K562 (cell line): ENCODE measurements around the gene KCNAB1. TPM values are rescaled to one million over a fixed set of nuclear protein-coding genes. Genes with fewer than 3 reads are reported as not detected.

Experiments
- CBFA2T2 ChIP-seq: fragments of 450-650 bp; conservative IDR thresholded peaks from 2 replicates; pipeline ENCODE4 v1.6.1; 2017; ENCODE audit warnings: mild to moderate bottlenecking
- CREB3L1 ChIP-seq: fragments of 450-650 bp; IDR thresholded peaks from 2 replicates; pipeline ENCODE4 v1.6.1; 2014; ENCODE audit warnings: low read depth, mild to moderate bottlenecking, moderate library complexity, borderline replicate concordance
- CUX1 ChIP-seq: fragments of 200-800 bp; sonication (Bioruptor generic); IDR thresholded peaks from 2 replicates; pipeline ENCODE4 v1.6.1; 2016; ENCODE audit warnings: missing genetic modification characterization, missing compliant biosample characterization
- E2F6 ChIP-seq, 2 experiments: IDR thresholded peaks; 2 replicates each; pipeline ENCODE4 v1.6.1; 2011; ENCODE audit warnings: borderline replicate concordance in 1 of 2, control low read depth in 1 of 2, low read depth in 1 of 2, low read length in 1 of 2, mild to moderate bottlenecking in 1 of 2, mixed read lengths in 1 of 2, moderate library complexity in 1 of 2; ENCODE audit not compliant: insufficient read depth in 1 of 2, insufficient read length in 1 of 2, poor library complexity in 1 of 2, severe bottlenecking in 1 of 2; ENCODE audit errors: extremely low read depth in 1 of 2
- GATAD2A ChIP-seq: fragments of 450-650 bp; IDR thresholded peaks from 2 replicates; pipeline ENCODE4 v1.6.1; 2017
- HDAC3 ChIP-seq: fragments of 450-650 bp; IDR thresholded peaks from 2 replicates; pipeline ENCODE4 v1.6.1; 2018; ENCODE audit warnings: borderline replicate concordance, mild to moderate bottlenecking, moderate library complexity; ENCODE audit not compliant: partially characterized antibody
- HIVEP1 ChIP-seq: fragments of 250-450 bp; sonication (Bioruptor Pico); IDR thresholded peaks from 2 replicates; pipeline ENCODE4 v1.4.0; 2020; ENCODE audit warnings: mild to moderate bottlenecking
- JUNB ChIP-seq: fragments of 450-650 bp; formaldehyde crosslinking; conservative IDR thresholded peaks from 2 replicates; pipeline ENCODE4 v1.4.0; 2020; ENCODE audit warnings: mild to moderate bottlenecking
- JUND ChIP-seq, 2 experiments: IDR thresholded peaks; 2 replicates in 1 of 2; 3 replicates in 1 of 2; pipeline ENCODE4 v1.6.1; 2011; ENCODE audit warnings: borderline replicate concordance in 2 of 2, low read depth in 2 of 2, low read length in 2 of 2, improper control_type of control experiment in 1 of 2, missing biosample characterization in 1 of 2, missing genetic modification characterization in 1 of 2, missing genetic modification reagents in 1 of 2
- KDM1A ChIP-seq, 2 experiments: fragments of 450-650 bp; IDR thresholded peaks; 2 replicates each; pipeline ENCODE4 v1.6.1; 2016; ENCODE audit warnings: mild to moderate bottlenecking in 2 of 2
- NCOA1 ChIP-seq: fragments of 450-650 bp; IDR thresholded peaks from 2 replicates; pipeline ENCODE4 v1.6.1; 2016; ENCODE audit warnings: low read depth
- RBM25 ChIP-seq: fragments of 200-400 bp; formaldehyde crosslinking; IDR thresholded peaks from 2 replicates; pipeline ENCODE4 v1.6.1; 2018; ENCODE audit warnings: low read length, low read depth, moderate library complexity; ENCODE audit not compliant: severe bottlenecking
- SAFB ChIP-seq: fragments of 200-400 bp; formaldehyde crosslinking; IDR thresholded peaks from 2 replicates; pipeline ENCODE4 v1.6.1; 2017; ENCODE audit warnings: low read depth, low read length, borderline replicate concordance
- TAL1 ChIP-seq: fragments of 450-650 bp; IDR thresholded peaks from 2 replicates; pipeline ENCODE4 v1.6.1; 2016; ENCODE audit warnings: mild to moderate bottlenecking
- ZNF408 ChIP-seq: fragments of 250-450 bp; sonication (Bioruptor Pico); IDR thresholded peaks from 2 replicates; pipeline ENCODE4 v1.4.0; 2020; ENCODE audit warnings: low read depth, mild to moderate bottlenecking, moderate library complexity
- ZNF449 ChIP-seq: fragments of 250-450 bp; sonication (Bioruptor Pico); IDR thresholded peaks from 2 replicates; pipeline ENCODE4 v1.8.0; 2022; ENCODE audit warnings: moderate library complexity, mild to moderate bottlenecking, inconsistent platforms
- ZNF512 ChIP-seq: IDR thresholded peaks from 2 replicates; pipeline ENCODE4 v1.6.1; 2016; ENCODE audit warnings: missing genetic modification characterization, missing compliant biosample characterization
- polyA plus RNA-seq, 8 experiments: library from polyadenylated mRNA; depleted of rRNA in 4 of 8; stranded (reverse) in 5 of 8; unstranded in 3 of 8; fragments of >200 nt; fragmentation: Nextera tagmentation in 2 of 8; fragmentation: Illumina TruSeq in 1 of 8; extraction: Ambion mirVana in 2 of 8; extraction: Trizol in 1 of 8; gene quantifications; 2 replicates each; pipeline versions ENCODE4 v1.2.1 to v1.2.3, GENCODE V29; 2011 to 2014; ENCODE audit warnings: inconsistent platforms in 1 of 8, missing spikeins in 1 of 8
- total RNA-seq, 7 experiments: library from RNA; depleted of rRNA in 6 of 7; stranded (reverse); fragments of >200 nt in 6 of 7; fragmentation: Illumina TruSeq in 2 of 7; extraction: Trizol in 2 of 7; gene quantifications; 2 replicates each; pipeline versions ENCODE4 v1.2.1 to v1.2.3, GENCODE V29; 2011 to 2021; ENCODE audit warnings: low replicate concordance in 1 of 7

Gene KCNAB1
- total and polyA plus RNA-seq, 9 of the 15 experiments (the other 6 are each of a cell fraction or from before 2014, with no cell fraction given) = 0.14 to 1.2 (median 0.51) TPM

GRCh38 chr3:156460206-156460611, 339.8 kb downstream of the KCNAB1 start (continued):
- TF ChIP-seq ZNF512 (tag) (no peak), JUNB (CRISPR knock-in tag) (no peak), ZNF408 (CRISPR knock-in tag) (no peak), TAL1 (peak; percentile 98), RBM25 (no peak), CREB3L1 (no peak), HIVEP1 (CRISPR knock-in tag) (no peak), NCOA1 (peak; percentile 86), E2F6 (IDR thresholded peaks at IDR 0.05; ENCODE audit: borderline replicate concordance in 1 of 2, extremely low read depth in 1 of 2, insufficient read depth in 1 of 2, insufficient read length in 1 of 2, low read depth in 1 of 2, low read length in 1 of 2, poor library complexity in 1 of 2, severe bottlenecking in 1 of 2) (no peak), HDAC3 (peak; percentile 79), CUX1 (CRISPR knock-in tag) (peak; percentile 40; the same call in 1 of the 2 replicates), JUND (IDR thresholded peaks at IDR 0.05; ENCODE audit: borderline replicate concordance, low read depth, low read length) (peak; percentile 70; the same call in 1 of the 2 replicates), JUND (tag; IDR thresholded peaks at IDR 0.05; ENCODE audit: borderline replicate concordance, low read depth, low read length) (peak; percentile 29; the same call in 2 of the 3 replicates), ZNF449 (no peak), KDM1A (IDR thresholded peaks at IDR 0.05) (peak; percentile 83 to 89), CBFA2T2 (peak; percentile 97), GATAD2A (no peak), SAFB (no peak)
